Activated CD8-positive, alpha-beta T cell treated with anti-CD3 and anti-CD28 coated beads, Interleukin-2, amount 10 ng/mL, durations not matched to agents 7 days and 5 days (primary cell): ENCODE measurements around the gene KATNAL2. TPM values are rescaled to one million over a fixed set of nuclear protein-coding genes. Genes with fewer than 3 reads are reported as not detected.

Experiments
- ATAC-seq: fragments of 150-1000 bp; cut with Tn5 transposase; one replicate; pipeline ENCODE4 v1.10.0; 2021; ENCODE audit warnings: moderate library complexity
- CTCF ChIA-PET: fragments of 350-600 bp; sonication (Branson Sonifier 250); formaldehyde crosslinking; loops from one replicate; lab custom pipeline; 2021; ENCODE audit warnings: antibody characterized with exemption; lab: Charles Lee
- POLR2A ChIA-PET: fragments of 350-600 bp; sonication (Branson Sonifier 250); formaldehyde crosslinking; loops from one replicate; lab custom pipeline; 2021; ENCODE audit warnings: antibody characterized with exemption; lab: Charles Lee
- DNase-seq: peaks from one replicate; pipeline ENCODE4 v3.0.0-alpha.2; 2020
- H3K27ac Mint-ChIP-seq: one replicate; pipeline ENCODE4 v1.8.0; 2021; ENCODE audit warnings: mild to moderate bottlenecking, mixed read lengths
- H3K27me3 Mint-ChIP-seq: one replicate; pipeline ENCODE4 v1.8.0; 2021; ENCODE audit warnings: low read depth, mixed read lengths
- H3K36me3 Mint-ChIP-seq: one replicate; pipeline ENCODE4 v1.8.0; 2021; ENCODE audit warnings: low read depth, mixed read lengths
- H3K4me1 Mint-ChIP-seq: one replicate; pipeline ENCODE4 v1.8.0; 2021; ENCODE audit warnings: low read depth, mixed read lengths
- H3K4me3 Mint-ChIP-seq: one replicate; pipeline ENCODE4 v1.8.0; 2021; ENCODE audit warnings: mild to moderate bottlenecking, mixed read lengths
- H3K9me3 Mint-ChIP-seq: one replicate; pipeline ENCODE4 v1.8.0; 2022; ENCODE audit warnings: mixed read lengths; ENCODE audit not compliant: insufficient read depth
- total RNA-seq, 2 experiments: library from RNA; stranded (reverse); gene quantifications; one replicate each; pipeline ENCODE4 v1.2.3, GENCODE V29; 2021

The KATNAL2 gene
- total RNA-seq, 2 experiments from 2014 or later, result 0.34 to 0.76 TPM

- Mint-ChIP-seq H3K4me3 (no peak overlapping the region), H3K9me3 (no peaks in the 10 kb centered on the region), H3K36me3 (peaks cover 35% of the 10 kb centered on the region), H3K27ac (no peak overlapping the region), H3K27me3 (no peaks in the 10 kb centered on the region), H3K4me1 (peaks cover 3% of the 10 kb centered on the region)
- POLR2A ChIA-PET, result no interaction called here
- no peak for ATAC-seq
- CTCF ChIA-PET, result no interaction called here
- DNase-seq, result no peak
These were observed 14.0 kb upstream of the KATNAL2 start for GRCh38 chr18:46903406-46903805.

GRCh38 chr18:46909497-46909896 is 7.9 kb upstream of the KATNAL2 start:
- peaks cover 17% of the 10 kb centered on the region for H3K36me3 Mint-ChIP-seq
- no peak for DNase-seq
- no peaks in the 10 kb centered on the region for H3K27me3 Mint-ChIP-seq
- no peaks in the 10 kb centered on the region for H3K9me3 Mint-ChIP-seq
- H3K4me3 Mint-ChIP-seq, result no peak overlapping the region
- ChIA-PET POLR2A (no interaction called here), CTCF (no interaction called here)
- no peak overlapping the region for H3K27ac Mint-ChIP-seq
- peaks cover 5% of the 10 kb centered on the region for H3K4me1 Mint-ChIP-seq
- no peak for ATAC-seq

DNA sequence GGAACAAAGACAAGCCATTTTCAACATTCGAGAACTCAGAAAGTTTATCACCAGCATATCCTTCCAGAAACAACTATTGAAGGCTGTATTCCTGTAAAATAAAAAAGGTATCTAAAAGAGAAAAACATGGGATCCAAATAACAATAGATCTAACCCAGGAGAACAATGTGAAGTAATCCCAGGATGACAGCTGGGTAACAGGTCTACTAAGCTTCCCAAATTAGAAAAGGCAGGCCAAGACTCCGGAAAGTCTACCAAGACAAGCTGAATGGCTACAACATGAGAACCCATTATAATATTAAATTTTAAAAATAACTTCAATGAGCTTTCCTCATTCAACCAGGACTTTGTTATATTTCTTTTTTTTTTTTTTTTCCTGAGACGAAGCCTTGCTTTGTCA is 6.5 kb upstream of the KATNAL2 start:
- ATAC-seq (no peak), DNase-seq (no peak)
- Mint-ChIP-seq H3K27ac (no peak overlapping the region), H3K4me3 (no peak overlapping the region), H3K4me1 (peaks cover 19% of the 10 kb centered on the region), H3K36me3 (peaks cover 13% of the 10 kb centered on the region), H3K9me3 (no peaks in the 10 kb centered on the region), H3K27me3 (no peaks in the 10 kb centered on the region)
- CTCF ChIA-PET, result no interaction called here
- POLR2A ChIA-PET, result no interaction called here

- Mint-ChIP-seq H3K27ac (peak overlapping the region; percentile 85), H3K36me3 (peaks cover 5% of the 10 kb centered on the region), H3K27me3 (no peaks in the 10 kb centered on the region), H3K4me3 (peak overlapping the region; percentile 87), H3K9me3 (no peaks in the 10 kb centered on the region), H3K4me1 (peaks cover 40% of the 10 kb centered on the region)
- POLR2A ChIA-PET, result interaction anchor here (0.6 kb wide), 1 partner anchor 665 kb away, joined by 3 read pairs; no protein-coding TSS in a partner anchor
- DNase-seq (no peak), ATAC-seq (no peak)
- CTCF ChIA-PET, result interaction anchor here (1.1 to 1.5 kb wide), 2 partner anchors 258 to 635 kb away, joined by 3 to 4 read pairs; no protein-coding TSS in a partner anchor
These were observed 1.4 kb upstream of the KATNAL2 start for GRCh38 chr18:46915800-46916550.

DNA sequence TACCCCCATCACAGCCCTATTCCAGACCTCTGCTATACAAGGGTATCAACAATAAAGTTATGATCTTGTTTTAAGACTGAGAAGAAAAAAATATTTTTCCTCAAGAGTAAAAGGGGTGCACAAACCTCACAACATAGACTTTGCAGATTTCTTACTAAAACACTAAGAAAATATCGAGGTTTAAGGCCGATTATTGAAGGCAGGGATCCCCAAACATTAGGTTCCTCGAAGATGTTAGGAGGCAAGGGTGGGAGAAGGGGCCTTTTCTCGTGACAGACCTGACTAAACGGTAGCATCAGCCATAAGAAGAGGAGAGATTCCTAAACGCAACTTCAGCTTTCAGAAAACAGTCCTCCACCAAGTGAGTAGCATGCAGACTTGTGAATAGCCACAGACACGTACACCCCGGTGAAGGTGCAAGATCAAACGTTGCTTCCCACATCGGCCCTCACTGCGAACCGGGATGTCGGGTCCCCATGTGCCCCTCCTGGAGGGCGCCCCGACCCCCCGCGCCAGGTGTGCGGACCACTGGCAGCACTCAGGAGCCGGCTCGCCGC is 773 bp upstream of the KATNAL2 start:
- POLR2A ChIA-PET, result interaction anchor here (0.7 to 1.4 kb wide), 4 partner anchors 28 to 163 kb away, joined by 3 to 5 read pairs (median 4); no protein-coding TSS in a partner anchor
- ATAC-seq, result peak; percentile 43
- Mint-ChIP-seq H3K9me3 (no peaks in the 10 kb centered on the region), H3K27me3 (no peaks in the 10 kb centered on the region), H3K4me1 (peaks cover 40% of the 10 kb centered on the region), H3K4me3 (peak overlapping the region; percentile 87), H3K27ac (peak overlapping the region; percentile 85), H3K36me3 (peaks cover 5% of the 10 kb centered on the region)
- CTCF ChIA-PET, result no interaction called here
- DNase-seq, result peak; percentile 51

- peak overlapping the region; percentile 82 for H3K27ac Mint-ChIP-seq
- H3K9me3 Mint-ChIP-seq, result no peaks in the 10 kb centered on the region
- ChIA-PET POLR2A (interaction anchor here (1.2 to 1.4 kb wide), 3 partner anchors 29 to 158 kb away, joined by 3 to 5 read pairs (median 4); no protein-coding TSS in a partner anchor), CTCF (no interaction called here)
- H3K4me1 Mint-ChIP-seq, result peaks cover 40% of the 10 kb centered on the region
- peak overlapping the region; percentile 77 for H3K4me3 Mint-ChIP-seq
- H3K36me3 Mint-ChIP-seq, result peaks cover 5% of the 10 kb centered on the region
- ATAC-seq, result peak; percentile 6
- peak; percentile 36 for DNase-seq
- no peaks in the 10 kb centered on the region for H3K27me3 Mint-ChIP-seq
These were observed 600 bp downstream of the KATNAL2 start for GRCh38 chr18:46917803-46918600.

- no peak overlapping the region for H3K27ac Mint-ChIP-seq
- no peak for ATAC-seq
- CTCF ChIA-PET, result no interaction called here
- no peak for DNase-seq
- no peaks in the 10 kb centered on the region for H3K9me3 Mint-ChIP-seq
- H3K4me1 Mint-ChIP-seq, result peaks cover 29% of the 10 kb centered on the region
- peaks cover 5% of the 10 kb centered on the region for H3K36me3 Mint-ChIP-seq
- no peak overlapping the region for H3K4me3 Mint-ChIP-seq
- peaks cover 4% of the 10 kb centered on the region for H3K27me3 Mint-ChIP-seq
- POLR2A ChIA-PET, result no interaction called here
These were observed 2.7 kb downstream of the KATNAL2 start for GRCh38 chr18:46920067-46920466.

- Mint-ChIP-seq H3K4me3 (no peak overlapping the region), H3K4me1 (peaks cover 23% of the 10 kb centered on the region), H3K36me3 (peaks cover 5% of the 10 kb centered on the region), H3K27me3 (peaks cover 4% of the 10 kb centered on the region), H3K9me3 (no peaks in the 10 kb centered on the region), H3K27ac (no peak overlapping the region)
- DNase-seq (no peak), ATAC-seq (no peak)
- POLR2A ChIA-PET, result no interaction called here
- CTCF ChIA-PET, result no interaction called here
These were observed 3.3 kb downstream of the KATNAL2 start for GRCh38 chr18:46920653-46921052.

DNA sequence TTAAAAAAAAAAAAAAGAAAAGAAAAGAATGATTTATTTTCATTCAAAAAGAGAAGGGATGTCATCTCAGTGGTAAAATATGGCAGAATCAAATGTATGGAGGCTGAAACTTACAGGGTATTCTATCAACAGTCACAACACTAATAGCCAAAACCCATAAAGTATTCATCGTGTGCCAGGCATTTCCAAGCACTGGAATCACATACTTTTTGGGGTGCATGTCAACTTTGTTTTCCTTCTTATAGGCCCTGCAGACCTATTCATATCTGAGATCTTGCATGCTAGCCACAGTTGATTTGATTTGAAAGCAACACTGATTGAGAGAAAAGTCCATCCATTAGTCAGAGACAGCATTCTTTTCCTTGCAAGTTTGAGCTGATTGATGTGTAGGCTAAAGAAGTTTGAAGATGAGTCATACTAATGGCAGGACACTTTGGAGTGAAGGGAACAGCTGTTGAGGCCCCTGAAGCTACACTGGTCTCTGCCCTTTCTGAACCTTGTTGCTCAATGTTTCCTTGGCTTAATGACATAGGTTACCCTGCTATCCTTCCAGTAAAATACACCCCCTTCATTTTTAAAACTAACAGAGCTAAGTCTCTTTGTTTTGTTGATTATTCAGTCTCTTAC is 22.0 kb downstream of the KATNAL2 start:
- H3K4me3 Mint-ChIP-seq, result no peak overlapping the region
- CTCF ChIA-PET, result interaction anchor here (0.8 kb wide), 1 partner anchor 10 kb away, joined by 3 read pairs; no protein-coding TSS in a partner anchor
- H3K27me3 Mint-ChIP-seq, result peaks cover 3% of the 10 kb centered on the region
- no peak for ATAC-seq
- no peaks in the 10 kb centered on the region for H3K9me3 Mint-ChIP-seq
- H3K36me3 Mint-ChIP-seq, result no peaks in the 10 kb centered on the region
- POLR2A ChIA-PET, result no interaction called here
- DNase-seq, result no peak
- peaks cover 4% of the 10 kb centered on the region for H3K4me1 Mint-ChIP-seq
- H3K27ac Mint-ChIP-seq, result no peak overlapping the region

- POLR2A ChIA-PET, result no interaction called here
- H3K27ac Mint-ChIP-seq, result no peak overlapping the region
- ATAC-seq, result no peak
- DNase-seq, result no peak
- no peaks in the 10 kb centered on the region for H3K36me3 Mint-ChIP-seq
- CTCF ChIA-PET, result interaction anchor here (0.8 kb wide), 1 partner anchor 9 kb away, joined by 3 read pairs; no protein-coding TSS in a partner anchor
- no peak overlapping the region for H3K4me3 Mint-ChIP-seq
- no peaks in the 10 kb centered on the region for H3K9me3 Mint-ChIP-seq
- H3K4me1 Mint-ChIP-seq, result peaks cover under 1% of the 10 kb centered on the region
- peaks cover 3% of the 10 kb centered on the region for H3K27me3 Mint-ChIP-seq
These were observed 22.7 kb downstream of the KATNAL2 start for GRCh38 chr18:46939998-46940571.

- no peaks in the 10 kb centered on the region for H3K9me3 Mint-ChIP-seq
- CTCF ChIA-PET, result no interaction called here
- H3K4me1 Mint-ChIP-seq, result no peaks in the 10 kb centered on the region
- ATAC-seq (no peak), DNase-seq (no peak)
- no peak overlapping the region for H3K27ac Mint-ChIP-seq
- no peak overlapping the region for H3K4me3 Mint-ChIP-seq
- H3K36me3 Mint-ChIP-seq, result no peaks in the 10 kb centered on the region
- peaks cover 6% of the 10 kb centered on the region for H3K27me3 Mint-ChIP-seq
- POLR2A ChIA-PET, result no interaction called here
These were observed 25.2 kb downstream of the KATNAL2 start for GRCh38 chr18:46942646-46943045.
